PC-9 (cell line): ENCODE measurements around the gene OR10Z1.

Source experiments
- EZH2 ChIP-seq: fragments of 200-600 bp; sonication (generic); IDR thresholded peaks from 2 replicates; pipeline ENCODE4 v1.8.0; 2017; ENCODE audit warnings: antibody characterized with exemption, low read depth
- TF ChIP-seq, protein P1 (sequence below): fragments of 200-600 bp; sonication (generic); conservative IDR thresholded peaks from 2 replicates; pipeline ENCODE4 v1.6.1; 2017; ENCODE audit warnings: mixed run types, antibody characterized with exemption, mild to moderate bottlenecking, moderate library complexity

- TF ChIP-seq, protein P1, sequence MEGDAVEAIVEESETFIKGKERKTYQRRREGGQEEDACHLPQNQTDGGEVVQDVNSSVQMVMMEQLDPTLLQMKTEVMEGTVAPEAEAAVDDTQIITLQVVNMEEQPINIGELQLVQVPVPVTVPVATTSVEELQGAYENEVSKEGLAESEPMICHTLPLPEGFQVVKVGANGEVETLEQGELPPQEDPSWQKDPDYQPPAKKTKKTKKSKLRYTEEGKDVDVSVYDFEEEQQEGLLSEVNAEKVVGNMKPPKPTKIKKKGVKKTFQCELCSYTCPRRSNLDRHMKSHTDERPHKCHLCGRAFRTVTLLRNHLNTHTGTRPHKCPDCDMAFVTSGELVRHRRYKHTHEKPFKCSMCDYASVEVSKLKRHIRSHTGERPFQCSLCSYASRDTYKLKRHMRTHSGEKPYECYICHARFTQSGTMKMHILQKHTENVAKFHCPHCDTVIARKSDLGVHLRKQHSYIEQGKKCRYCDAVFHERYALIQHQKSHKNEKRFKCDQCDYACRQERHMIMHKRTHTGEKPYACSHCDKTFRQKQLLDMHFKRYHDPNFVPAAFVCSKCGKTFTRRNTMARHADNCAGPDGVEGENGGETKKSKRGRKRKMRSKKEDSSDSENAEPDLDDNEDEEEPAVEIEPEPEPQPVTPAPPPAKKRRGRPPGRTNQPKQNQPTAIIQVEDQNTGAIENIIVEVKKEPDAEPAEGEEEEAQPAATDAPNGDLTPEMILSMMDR, result no peak
- no peak for TF ChIP-seq EZH2
Observed at GRCh38 chr1:158654086-158654485, 49.0 kb downstream of the OR10Z1 start.
